HEK293T (cell line): ENCODE results near the gene GPRC5A.

Experiments
- ARNT ChIP-seq: fragments of 450-650 bp; IDR thresholded peaks from 2 replicates; pipeline ENCODE4 v1.6.1; 2017; ENCODE audit warnings: mild to moderate bottlenecking
- BHLHE40 ChIP-seq: fragments of 450-650 bp; IDR thresholded peaks from 2 replicates; pipeline ENCODE4 v1.6.1; 2016; ENCODE audit warnings: mild to moderate bottlenecking, moderate library complexity, borderline replicate concordance
- CTBP1 ChIP-seq: fragments of 450-650 bp; IDR thresholded peaks from 2 replicates; pipeline ENCODE4 v1.6.1; 2016; ENCODE audit warnings: borderline replicate concordance
- ELF4 ChIP-seq: fragments of 450-650 bp; IDR thresholded peaks from 2 replicates; pipeline ENCODE4 v1.6.1; 2017; ENCODE audit warnings: antibody characterized with exemption
- FOXM1 ChIP-seq: fragments of 450-650 bp; IDR thresholded peaks from 2 replicates; pipeline ENCODE4 v1.6.1; 2017; ENCODE audit warnings: mild to moderate bottlenecking, borderline replicate concordance
- HDGF ChIP-seq: fragments of 450-650 bp; IDR thresholded peaks from 2 replicates; pipeline ENCODE4 v1.6.1; 2017; ENCODE audit warnings: antibody characterized with exemption, borderline replicate concordance
- L3MBTL2 ChIP-seq: fragments of 450-650 bp; conservative IDR thresholded peaks from 2 replicates; pipeline ENCODE4 v1.6.1; 2016; ENCODE audit warnings: mild to moderate bottlenecking
- NFRKB ChIP-seq: fragments of 450-650 bp; IDR thresholded peaks from 2 replicates; pipeline ENCODE4 v1.6.1; 2016; ENCODE audit warnings: mild to moderate bottlenecking, moderate library complexity
- SP1 ChIP-seq: fragments of 450-650 bp; IDR thresholded peaks from 2 replicates; pipeline ENCODE4 v1.6.1; 2017
- SUZ12 ChIP-seq: fragments of 450-650 bp; IDR thresholded peaks from 2 replicates; pipeline ENCODE4 v1.6.1; 2016; ENCODE audit warnings: mild to moderate bottlenecking
- TARDBP ChIP-seq: fragments of 450-650 bp; IDR thresholded peaks from 2 replicates; pipeline ENCODE4 v1.6.1; 2016
- ZNF384 ChIP-seq: fragments of 450-650 bp; IDR thresholded peaks from 2 replicates; pipeline ENCODE4 v1.6.1; 2016

DNA sequence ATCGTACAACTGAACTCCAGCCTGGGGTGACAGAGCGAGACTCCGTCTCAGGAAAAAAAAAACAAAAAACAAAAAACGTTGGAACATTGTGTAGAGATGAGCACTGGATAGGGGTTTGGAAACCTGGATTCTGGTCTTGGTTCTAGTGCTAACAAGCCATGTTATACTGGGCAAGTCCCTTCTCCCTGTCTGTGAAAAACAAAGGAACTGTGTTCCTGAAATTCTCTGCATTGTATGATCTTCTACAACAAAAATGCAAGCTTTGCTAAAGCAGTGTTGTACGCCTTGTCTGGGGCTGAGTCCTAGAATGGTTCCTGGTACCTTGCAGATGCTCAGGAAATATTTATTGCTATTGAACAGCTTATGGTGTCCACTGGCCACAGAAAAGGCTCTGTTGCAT is 47.2 kb downstream of the GPRC5A start:
- no peak for TF ChIP-seq SP1
- no peak for TF ChIP-seq NFRKB
- no peak for TF ChIP-seq ELF4
- TF ChIP-seq ARNT = no peak
- no peak for TF ChIP-seq TARDBP
- TF ChIP-seq CTBP1 = no peak
- TF ChIP-seq HDGF = no peak
- TF ChIP-seq FOXM1 = no peak
- no peak for TF ChIP-seq ZNF384
- TF ChIP-seq L3MBTL2 = no peak
- no peak for TF ChIP-seq SUZ12
- no peak for TF ChIP-seq BHLHE40
